PFSK-1 (cell line): ENCODE results near the gene TAF1B.

Experiments used
- FOXP2 ChIP-seq: optimal IDR thresholded peaks from 2 replicates; pipeline ENCODE3; 2011; ENCODE audit warnings: borderline replicate concordance, control low read depth, inconsistent platforms; ENCODE audit not compliant: insufficient read depth; ENCODE audit errors: extremely low read length, extremely low read depth
- POLR2AphosphoS5 ChIP-seq: IDR thresholded peaks from 2 replicates; pipeline ENCODE4 v1.6.1; 2012; ENCODE audit warnings: low read depth, mild to moderate bottlenecking, control low read depth, low read length, moderate library complexity
- REST ChIP-seq, 2 experiments: IDR thresholded peaks; 2 replicates each; pipeline versions ENCODE4 v1.6.1 to v1.8.0; 2011 to 2012; ENCODE audit warnings: low read depth in 2 of 2, low read length in 2 of 2, control low read depth in 1 of 2, inconsistent platforms in 1 of 2, mild to moderate bottlenecking in 1 of 2, moderate library complexity in 1 of 2; ENCODE audit not compliant: insufficient read depth in 1 of 2
- TAF1 ChIP-seq: IDR thresholded peaks from 2 replicates; pipeline ENCODE4 v1.6.1; 2012; ENCODE audit warnings: low read length, control low read depth, borderline replicate concordance; ENCODE audit not compliant: insufficient read depth

- TF ChIP-seq POLR2AphosphoS5: no peak
- TF ChIP-seq TAF1: no peak
- no peak for TF ChIP-seq REST (IDR thresholded peaks at IDR 0.05; ENCODE audit: insufficient read depth in 1 of 2, low read depth in 2 of 2, low read length in 2 of 2)
- TF ChIP-seq FOXP2: no peak
These were observed 29.0 kb upstream of the TAF1B start for GRCh38 chr2:9814129-9814868.
